ENCODE data around the gene MAP1B. TPM values are rescaled to one million over a fixed set of nuclear protein-coding genes. Genes with fewer than 3 reads are reported as not detected.

The MAP1B gene
- total and polyA plus RNA-seq, 10 of the 15 experiments (the other 5 are each of a cell fraction or from before 2014, with no cell fraction given), result 0.02 to 0.81 (median 0.06) TPM; not detected in 1

DNA sequence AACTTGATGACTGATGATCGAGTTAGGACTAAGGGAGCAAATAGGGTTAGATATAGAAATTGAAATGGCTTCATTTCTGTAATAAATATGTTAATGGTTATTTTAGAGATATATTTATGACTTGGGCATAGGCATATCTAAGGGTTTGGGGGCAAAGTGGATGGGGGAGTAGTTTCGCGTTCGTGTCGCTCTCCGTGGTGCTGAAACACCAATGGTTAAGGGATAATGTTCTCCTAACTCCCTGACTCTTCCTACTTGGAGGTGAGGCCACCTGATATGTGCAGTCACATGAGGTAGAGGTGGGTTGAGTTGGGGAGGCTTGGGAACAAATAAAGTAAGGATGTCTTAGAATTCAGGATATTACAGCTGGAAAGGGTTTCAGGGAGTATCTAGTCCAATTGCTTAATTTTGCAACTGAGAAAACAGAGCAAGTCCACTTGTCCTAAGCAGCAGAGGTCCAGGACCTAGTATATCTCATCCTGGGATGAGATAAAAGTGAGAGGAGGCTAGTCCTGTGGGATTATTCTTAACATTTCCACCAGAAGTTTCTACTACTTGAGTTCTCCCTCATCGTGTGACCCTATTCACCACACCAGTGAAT lies 44.0 kb upstream of the MAP1B start (continued):
- TF ChIP-seq, protein P1, sequence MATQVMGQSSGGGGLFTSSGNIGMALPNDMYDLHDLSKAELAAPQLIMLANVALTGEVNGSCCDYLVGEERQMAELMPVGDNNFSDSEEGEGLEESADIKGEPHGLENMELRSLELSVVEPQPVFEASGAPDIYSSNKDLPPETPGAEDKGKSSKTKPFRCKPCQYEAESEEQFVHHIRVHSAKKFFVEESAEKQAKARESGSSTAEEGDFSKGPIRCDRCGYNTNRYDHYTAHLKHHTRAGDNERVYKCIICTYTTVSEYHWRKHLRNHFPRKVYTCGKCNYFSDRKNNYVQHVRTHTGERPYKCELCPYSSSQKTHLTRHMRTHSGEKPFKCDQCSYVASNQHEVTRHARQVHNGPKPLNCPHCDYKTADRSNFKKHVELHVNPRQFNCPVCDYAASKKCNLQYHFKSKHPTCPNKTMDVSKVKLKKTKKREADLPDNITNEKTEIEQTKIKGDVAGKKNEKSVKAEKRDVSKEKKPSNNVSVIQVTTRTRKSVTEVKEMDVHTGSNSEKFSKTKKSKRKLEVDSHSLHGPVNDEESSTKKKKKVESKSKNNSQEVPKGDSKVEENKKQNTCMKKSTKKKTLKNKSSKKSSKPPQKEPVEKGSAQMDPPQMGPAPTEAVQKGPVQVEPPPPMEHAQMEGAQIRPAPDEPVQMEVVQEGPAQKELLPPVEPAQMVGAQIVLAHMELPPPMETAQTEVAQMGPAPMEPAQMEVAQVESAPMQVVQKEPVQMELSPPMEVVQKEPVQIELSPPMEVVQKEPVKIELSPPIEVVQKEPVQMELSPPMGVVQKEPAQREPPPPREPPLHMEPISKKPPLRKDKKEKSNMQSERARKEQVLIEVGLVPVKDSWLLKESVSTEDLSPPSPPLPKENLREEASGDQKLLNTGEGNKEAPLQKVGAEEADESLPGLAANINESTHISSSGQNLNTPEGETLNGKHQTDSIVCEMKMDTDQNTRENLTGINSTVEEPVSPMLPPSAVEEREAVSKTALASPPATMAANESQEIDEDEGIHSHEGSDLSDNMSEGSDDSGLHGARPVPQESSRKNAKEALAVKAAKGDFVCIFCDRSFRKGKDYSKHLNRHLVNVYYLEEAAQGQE (IDR thresholded peaks at IDR 0.05; ENCODE audit: low read depth, low read length), result peak; percentile 91
- TF ChIP-seq KLF5 (IDR thresholded peaks at IDR 0.05; ENCODE audit: partially characterized antibody) (no peak), IKZF1 (conservative IDR thresholded peaks at IDR 0.05) (no peak)

DNA sequence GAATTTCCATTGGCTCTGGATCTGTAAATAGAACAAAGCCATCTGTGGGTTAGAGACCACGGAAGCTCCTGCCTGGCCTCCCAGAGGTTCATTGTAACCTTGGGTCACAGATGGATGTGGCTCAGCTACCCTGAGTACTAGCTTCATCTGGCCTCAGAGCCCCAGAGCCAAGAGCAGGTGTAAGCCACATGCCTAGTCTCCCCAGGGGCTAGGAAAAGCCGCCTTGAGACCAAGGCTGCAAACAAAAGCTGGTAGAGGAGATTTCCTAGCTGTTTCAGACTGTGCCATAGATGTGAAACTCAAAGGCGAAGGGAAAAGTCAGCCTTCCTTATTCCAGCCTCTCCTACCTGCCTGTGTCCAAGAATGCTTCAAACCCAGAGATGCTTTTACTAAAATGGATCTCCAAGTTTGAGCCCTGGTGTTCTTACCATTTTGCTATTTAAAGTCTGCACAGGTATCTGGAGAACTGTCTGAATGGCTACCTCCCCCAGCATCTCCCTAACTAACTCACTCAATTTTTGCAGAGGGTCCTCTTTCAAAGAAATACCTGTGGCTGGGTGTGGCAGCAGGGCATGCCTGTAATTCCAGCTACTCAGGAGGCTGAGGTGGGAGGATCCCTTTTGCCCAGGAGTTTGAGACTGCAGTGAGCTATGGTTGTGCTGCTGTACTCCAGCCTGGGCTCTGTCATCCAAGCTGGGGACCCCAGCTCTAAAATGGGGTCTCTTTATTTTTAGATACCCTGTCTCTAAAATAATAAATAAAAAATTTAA lies 42.3 kb upstream of the MAP1B start:
- H3K36me3 ChIP-seq (ENCODE audit: control insufficient read depth in 2 of 2, insufficient read depth in 2 of 2, low read length in 1 of 2), result no peaks in the 10 kb centered on the region
- BruUV-seq (replicated peaks), result no TSS peak
- no peak overlapping the region for H3K27ac ChIP-seq (ENCODE audit: control insufficient read depth, insufficient read depth)
- H3K9ac ChIP-seq (ENCODE audit: control insufficient read depth, insufficient read depth, low read length), result no peak overlapping the region
- DNase-seq (ENCODE audit: low read depth, low spot score) (no peak), FAIRE-seq (no peak), ATAC-seq (no peak)
- POLR2A ChIA-PET, result interaction anchor here (0.5 kb wide), 1 partner anchor 143 kb away, joined by 5 read pairs; no protein-coding TSS in a partner anchor
- intact Hi-C loops (cut with micrococcal nuclease; ENCODE audit: unreplicated experiment) (no loop called here), in situ Hi-C loops (cut with MboI) (no loop called here)
- CTCF ChIA-PET, result no interaction called here
- SMC1A ChIA-PET (ENCODE audit: uncharacterized antibody, unreplicated experiment), result no interaction called here
- no peak overlapping the region for H3K4me2 ChIP-seq (ENCODE audit: control insufficient read depth, insufficient read depth)
- H2AFZ ChIP-seq (ENCODE audit: control insufficient read depth, low read depth, low read length), result no peak overlapping the region
- TF ChIP-seq NRF1 (conservative IDR thresholded peaks at IDR 0.05; ENCODE audit: low read depth, low read length), result no peak
- TF ChIP-seq MTA2 (IDR thresholded peaks at IDR 0.05; ENCODE audit: low read depth), result no peak
- no peak for TF ChIP-seq ZSCAN29 (IDR thresholded peaks at IDR 0.05)
- TF ChIP-seq RFX5 (IDR thresholded peaks at IDR 0.05; ENCODE audit: low read depth, low read length), result no peak
- TF ChIP-seq ZNF207 (IDR thresholded peaks at IDR 0.05; ENCODE audit: borderline replicate concordance), result no peak
- TF ChIP-seq IKZF2 (IDR thresholded peaks at IDR 0.05), result no peak
- TF ChIP-seq SIX5 (IDR thresholded peaks at IDR 0.05; ENCODE audit: low read depth, low read length, severe bottlenecking), result no peak
- TF ChIP-seq ATF7 (IDR thresholded peaks at IDR 0.05; ENCODE audit: low read depth), result no peak
- no peaks in the 10 kb centered on the region for H3K27me3 ChIP-seq (replicated peaks in 1 of 2; ENCODE audit: control insufficient read depth in 2 of 2, insufficient read depth in 2 of 2, low read length in 1 of 2)
- no peaks in the 10 kb centered on the region for H3K9me3 ChIP-seq (replicated peaks; ENCODE audit: control insufficient read depth, insufficient read depth, low read length)
- WGBS (ENCODE audit: insufficient coverage, insufficient replicate concordance, low lambda C conversion rate, missing lambda C conversion rate), result 0% methylated on average over 3 of the region's 3 CpGs
- RAD21 ChIA-PET (ENCODE audit: unreplicated experiment), result no interaction called here
- no peaks in the 10 kb centered on the region for H3K4me1 ChIP-seq (ENCODE audit: control insufficient read depth, insufficient read depth, low read length)
- H3K4me3 ChIP-seq, result no peak overlapping the region
- H4K20me1 ChIP-seq (ENCODE audit: control insufficient read depth, insufficient read depth), result no peaks in the 10 kb centered on the region
- no peaks in the 10 kb centered on the region for H3K79me2 ChIP-seq (ENCODE audit: control insufficient read depth, insufficient read depth, low read length)

Data from GM12878 (cell line).